ENCODE results near the gene ADNP.

DNA sequence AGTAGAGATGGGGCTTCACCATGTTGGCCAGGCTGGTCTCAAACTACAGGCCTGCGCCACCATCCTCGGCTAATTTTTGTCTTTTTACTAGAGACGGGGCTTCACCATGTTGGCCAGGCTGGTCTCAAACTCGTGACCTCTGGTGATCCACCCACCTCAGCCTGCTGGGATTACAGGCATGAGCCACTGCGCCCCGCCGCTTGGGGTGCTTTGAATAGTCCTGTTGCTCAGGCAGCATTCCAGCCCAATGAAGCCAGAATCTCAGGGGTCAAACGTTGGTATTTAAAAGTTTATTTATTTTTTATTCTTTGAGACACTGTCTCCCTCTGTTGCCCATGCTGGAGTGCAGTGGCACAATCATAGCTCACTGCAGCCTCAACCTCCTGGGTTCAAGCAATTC is 38.7 kb upstream of the ADNP start:
- TF ChIP-seq, protein P1, sequence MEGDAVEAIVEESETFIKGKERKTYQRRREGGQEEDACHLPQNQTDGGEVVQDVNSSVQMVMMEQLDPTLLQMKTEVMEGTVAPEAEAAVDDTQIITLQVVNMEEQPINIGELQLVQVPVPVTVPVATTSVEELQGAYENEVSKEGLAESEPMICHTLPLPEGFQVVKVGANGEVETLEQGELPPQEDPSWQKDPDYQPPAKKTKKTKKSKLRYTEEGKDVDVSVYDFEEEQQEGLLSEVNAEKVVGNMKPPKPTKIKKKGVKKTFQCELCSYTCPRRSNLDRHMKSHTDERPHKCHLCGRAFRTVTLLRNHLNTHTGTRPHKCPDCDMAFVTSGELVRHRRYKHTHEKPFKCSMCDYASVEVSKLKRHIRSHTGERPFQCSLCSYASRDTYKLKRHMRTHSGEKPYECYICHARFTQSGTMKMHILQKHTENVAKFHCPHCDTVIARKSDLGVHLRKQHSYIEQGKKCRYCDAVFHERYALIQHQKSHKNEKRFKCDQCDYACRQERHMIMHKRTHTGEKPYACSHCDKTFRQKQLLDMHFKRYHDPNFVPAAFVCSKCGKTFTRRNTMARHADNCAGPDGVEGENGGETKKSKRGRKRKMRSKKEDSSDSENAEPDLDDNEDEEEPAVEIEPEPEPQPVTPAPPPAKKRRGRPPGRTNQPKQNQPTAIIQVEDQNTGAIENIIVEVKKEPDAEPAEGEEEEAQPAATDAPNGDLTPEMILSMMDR (IDR thresholded peaks at IDR 0.05; ENCODE audit: poor library complexity, severe bottlenecking): no peak
- no peak for TF ChIP-seq TAF1 (IDR thresholded peaks at IDR 0.05; ENCODE audit: low read depth)

All from neural cell (in vitro differentiated cells).